ENCODE results near the gene RNF213. TPM values are rescaled to one million over a fixed set of nuclear protein-coding genes. Genes with fewer than 3 reads are reported as not detected.

The RNF213 gene
- total RNA-seq, 1 experiment from 2014 or later = 71.4 TPM

GRCh38 chr17:80246726-80247125, 13.9 kb upstream of the RNF213 start:
- Histone ChIP-seq H4K20me1 (ENCODE audit: low read length) (no peaks in the 10 kb centered on the region), H3K9ac (ENCODE audit: low read length) (no peak overlapping the region), H3K9me2 (replicated peaks; ENCODE audit: low read length) (no peaks in the 10 kb centered on the region), H3K4me2 (ENCODE audit: low read length) (no peak overlapping the region), H3K79me2 (ENCODE audit: low read length) (no peaks in the 10 kb centered on the region), H3K27me3 (ENCODE audit: low read length) (no peaks in the 10 kb centered on the region), H3K4me3 (ENCODE audit: low read length) (no peak overlapping the region), H3K9me3 (ENCODE audit: low read length) (no peaks in the 10 kb centered on the region), H3K4me1 (ENCODE audit: insufficient read depth, low read length) (no peaks in the 10 kb centered on the region), H3F3A (ENCODE audit: low read length, unreplicated experiment) (no peaks in the 10 kb centered on the region), H2AFZ (ENCODE audit: low read length) (no peak overlapping the region), H3K27ac (ENCODE audit: low read length) (no peak overlapping the region), H3K36me3 (ENCODE audit: low read depth, low read length) (0 out of 2 replicates have a peak, but pooled peaks cover under 1% of the 10 kb centered on the region)
- DNase-seq (no peak), ATAC-seq (no peak)
- no TSS peak for BruUV-seq (replicated peaks)
- ChIA-PET CTCF (no interaction called here), POLR2A (ENCODE audit: unreplicated experiment) (no interaction called here)
- TF ChIP-seq EZH2 (IDR thresholded peaks at IDR 0.05; ENCODE audit: low read length, unreplicated experiment) (no peak), EZH2phosphoT487 (IDR thresholded peaks at IDR 0.05; ENCODE audit: borderline replicate concordance, low read length) (no peak), CTCF (conservative IDR thresholded peaks at IDR 0.05; ENCODE audit: low read depth, low read length) (no peak)
- intact Hi-C loops (cut with micrococcal nuclease) = no loop called here

GRCh38 chr17:80247561-80247960, 13.1 kb upstream of the RNF213 start:
- ATAC-seq (no peak), DNase-seq (no peak)
- Histone ChIP-seq H3K4me1 (ENCODE audit: insufficient read depth, low read length) (no peaks in the 10 kb centered on the region), H3F3A (ENCODE audit: low read length, unreplicated experiment) (no peaks in the 10 kb centered on the region), H3K9me2 (replicated peaks; ENCODE audit: low read length) (no peaks in the 10 kb centered on the region), H3K27me3 (ENCODE audit: low read length) (no peaks in the 10 kb centered on the region), H2AFZ (ENCODE audit: low read length) (no peak overlapping the region), H3K9ac (ENCODE audit: low read length) (no peak overlapping the region), H3K9me3 (ENCODE audit: low read length) (no peaks in the 10 kb centered on the region), H3K79me2 (ENCODE audit: low read length) (no peaks in the 10 kb centered on the region), H4K20me1 (ENCODE audit: low read length) (no peaks in the 10 kb centered on the region), H3K27ac (ENCODE audit: low read length) (no peak overlapping the region), H3K4me3 (ENCODE audit: low read length) (no peak overlapping the region), H3K4me2 (ENCODE audit: low read length) (no peak overlapping the region), H3K36me3 (ENCODE audit: low read depth, low read length) (no peaks in the 10 kb centered on the region)
- BruUV-seq (replicated peaks) = no TSS peak
- TF ChIP-seq CTCF (conservative IDR thresholded peaks at IDR 0.05; ENCODE audit: low read depth, low read length) (no peak), EZH2 (IDR thresholded peaks at IDR 0.05; ENCODE audit: low read length, unreplicated experiment) (no peak), EZH2phosphoT487 (IDR thresholded peaks at IDR 0.05; ENCODE audit: borderline replicate concordance, low read length) (no peak)
- POLR2A ChIA-PET (ENCODE audit: unreplicated experiment) = no interaction called here
- intact Hi-C loops (cut with micrococcal nuclease) = no loop called here
- CTCF ChIA-PET = no interaction called here

GRCh38 chr17:80248001-80248893, 12.4 kb upstream of the RNF213 start:
- no TSS peak for BruUV-seq (replicated peaks)
- ATAC-seq (no peak), DNase-seq (no peak)
- H3K4me3 ChIP-seq (ENCODE audit: low read length) = no peak overlapping the region
- no peak for TF ChIP-seq EZH2 (IDR thresholded peaks at IDR 0.05; ENCODE audit: low read length, unreplicated experiment)
- TF ChIP-seq CTCF (conservative IDR thresholded peaks at IDR 0.05; ENCODE audit: low read depth, low read length) = no peak
- no peak for TF ChIP-seq EZH2phosphoT487 (IDR thresholded peaks at IDR 0.05; ENCODE audit: borderline replicate concordance, low read length)
- H3K36me3 ChIP-seq (ENCODE audit: low read depth, low read length) = no peaks in the 10 kb centered on the region
- H3K4me2 ChIP-seq (ENCODE audit: low read length) = no peak overlapping the region
- no peak overlapping the region for H2AFZ ChIP-seq (ENCODE audit: low read length)
- no peaks in the 10 kb centered on the region for H4K20me1 ChIP-seq (ENCODE audit: low read length)
- no peaks in the 10 kb centered on the region for H3K79me2 ChIP-seq (ENCODE audit: low read length)
- no peaks in the 10 kb centered on the region for H3K9me2 ChIP-seq (replicated peaks; ENCODE audit: low read length)
- H3F3A ChIP-seq (ENCODE audit: low read length, unreplicated experiment) = no peaks in the 10 kb centered on the region
- no peak overlapping the region for H3K27ac ChIP-seq (ENCODE audit: low read length)
- H3K4me1 ChIP-seq (ENCODE audit: insufficient read depth, low read length) = peaks cover 7% of the 10 kb centered on the region
- H3K27me3 ChIP-seq (ENCODE audit: low read length) = no peaks in the 10 kb centered on the region
- ChIA-PET POLR2A (ENCODE audit: unreplicated experiment) (no interaction called here), CTCF (no interaction called here)
- intact Hi-C loops (cut with micrococcal nuclease) = no loop called here
- H3K9me3 ChIP-seq (ENCODE audit: low read length) = no peaks in the 10 kb centered on the region
- no peak overlapping the region for H3K9ac ChIP-seq (ENCODE audit: low read length)
